K562 (cell line): ENCODE data around the gene HLCS.

ENCODE experiments used
- BACH1 ChIP-seq: fragments of 200-800 bp; sonication (Bioruptor generic); IDR thresholded peaks from 2 replicates; pipeline ENCODE4 v1.6.1; 2016; ENCODE audit warnings: missing genetic modification characterization, missing compliant biosample characterization
- EZH2 ChIP-seq: IDR thresholded peaks from 2 replicates; pipeline ENCODE4 v1.6.1; 2012; ENCODE audit warnings: low read depth, mild to moderate bottlenecking, inconsistent platforms, low read length, borderline replicate concordance
- FOXJ2 ChIP-seq: fragments of 200-800 bp; sonication (Bioruptor generic); IDR thresholded peaks from 2 replicates; pipeline ENCODE4 v1.6.1; 2016; ENCODE audit warnings: missing genetic modification characterization, missing compliant biosample characterization
- PHF8 ChIP-seq: fragments of 200-600 bp; sonication (generic); IDR thresholded peaks from 2 replicates; pipeline ENCODE4 v1.6.1; 2012; ENCODE audit warnings: mixed run types, mild to moderate bottlenecking, inconsistent platforms, low read length, moderate library complexity, borderline replicate concordance
- POLR2A ChIP-seq: fragments of 450-650 bp; conservative IDR thresholded peaks from 2 replicates; pipeline ENCODE4 v1.6.1; 2016
- POLR2AphosphoS5 ChIP-seq: IDR thresholded peaks from 2 replicates; pipeline ENCODE4 v1.6.1; 2011; ENCODE audit warnings: mild to moderate bottlenecking, low read depth, low read length, moderate library complexity; ENCODE audit not compliant: control insufficient read depth, insufficient read depth
- RAD21 ChIP-seq, 2 experiments: fragments of 250-450 bp in 1 of 2; fragments of 450-650 bp in 1 of 2; sonication (Bioruptor Pico) in 1 of 2; formaldehyde crosslinking in 1 of 2; IDR thresholded peaks in 1 of 2; conservative IDR thresholded peaks in 1 of 2; 2 replicates each; pipeline versions ENCODE4 v1.4.0 to v1.8.0; 2020 to 2022; ENCODE audit warnings: mild to moderate bottlenecking in 2 of 2, moderate library complexity in 1 of 2
- SIN3A ChIP-seq, 2 experiments: fragments of 150-350 bp in 1 of 2; IDR thresholded peaks; 2 replicates each; pipeline ENCODE4 v1.6.1; 2011 to 2016; ENCODE audit warnings: borderline replicate concordance in 2 of 2, low read depth in 2 of 2, low read length in 2 of 2, mild to moderate bottlenecking in 2 of 2, moderate library complexity in 2 of 2; ENCODE audit not compliant: control insufficient read depth in 1 of 2
- SREBF1 ChIP-seq: fragments of 150-350 bp; IDR thresholded peaks from 2 replicates; pipeline ENCODE4 v1.6.1; 2014; ENCODE audit warnings: antibody characterized with exemption, low read depth, low read length, borderline replicate concordance
- ZNF263 ChIP-seq: sonication (generic); formaldehyde crosslinking; IDR thresholded peaks from 2 replicates; pipeline ENCODE4 v1.8.0; 2022; ENCODE audit warnings: mild to moderate bottlenecking, missing genetic modification reagents, borderline replicate concordance
- ZNF75A ChIP-seq: fragments of 450-650 bp; formaldehyde crosslinking; IDR thresholded peaks from 2 replicates; pipeline ENCODE4 v1.4.0; 2020; ENCODE audit warnings: mild to moderate bottlenecking
- TF ChIP-seq, protein P1 (sequence below), 3 experiments: IDR thresholded peaks in 2 of 3; conservative IDR thresholded peaks in 1 of 3; 2 replicates each; pipeline ENCODE4 v1.5.1; 2011 to 2012; ENCODE audit warnings: low read length in 3 of 3, mild to moderate bottlenecking in 3 of 3, control low read depth in 2 of 3, improper control_type of control experiment in 1 of 3, inconsistent platforms in 1 of 3, low read depth in 1 of 3, mixed read lengths in 1 of 3, moderate library complexity in 1 of 3; ENCODE audit not compliant: insufficient read depth in 2 of 3
- TF ChIP-seq, protein P2 (sequence below): sonication (generic); formaldehyde crosslinking; IDR thresholded peaks from 2 replicates; pipeline ENCODE4 v1.9.0; 2022; ENCODE audit warnings: mild to moderate bottlenecking, missing genetic modification reagents
- TF ChIP-seq, protein P3 (sequence below): fragments of 450-650 bp; IDR thresholded peaks from 2 replicates; pipeline ENCODE4 v1.6.1; 2018; ENCODE audit warnings: mild to moderate bottlenecking, low read depth; ENCODE audit not compliant: partially characterized antibody

DNA sequence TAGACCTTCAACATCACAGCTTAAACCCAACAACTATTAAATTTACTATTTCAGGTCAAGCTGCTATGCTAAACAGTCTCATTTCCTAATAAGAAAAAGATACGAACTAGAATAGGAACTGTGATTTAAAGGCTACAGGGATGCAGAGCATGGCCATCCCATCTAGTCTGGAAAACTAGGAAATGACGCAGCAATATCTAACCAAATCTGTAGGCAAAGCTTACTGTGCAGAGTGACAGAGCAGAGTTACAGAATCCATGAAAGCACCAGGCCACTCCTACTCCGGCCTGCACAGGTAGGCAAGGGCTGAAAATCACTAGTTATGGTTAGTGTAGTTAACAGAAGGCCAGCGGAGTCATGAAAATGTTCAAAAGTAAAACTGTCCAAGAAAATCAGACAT, 2.1 kb downstream of the HLCS start:
- TF ChIP-seq POLR2A (no peak), ZNF75A (no peak), BACH1 (tag) (peak; percentile 84; the same call in 1 of the 2 replicates), EZH2 (no peak), SREBF1 (no peak), PHF8 (no peak), POLR2AphosphoS5 (no peak), FOXJ2 (tag) (no peak), SIN3A (IDR thresholded peaks at IDR 0.05; ENCODE audit: borderline replicate concordance in 2 of 2, control insufficient read depth in 1 of 2, low read depth in 2 of 2, low read length in 2 of 2) (no peak), ZNF263 (CRISPR knock-in tag) (no peak), RAD21 (CRISPR knock-in tag; conservative IDR thresholded peaks at IDR 0.05 in 1 of 2, IDR thresholded peaks at IDR 0.05 in 1 of 2) (no peak)
- TF ChIP-seq, protein P1, sequence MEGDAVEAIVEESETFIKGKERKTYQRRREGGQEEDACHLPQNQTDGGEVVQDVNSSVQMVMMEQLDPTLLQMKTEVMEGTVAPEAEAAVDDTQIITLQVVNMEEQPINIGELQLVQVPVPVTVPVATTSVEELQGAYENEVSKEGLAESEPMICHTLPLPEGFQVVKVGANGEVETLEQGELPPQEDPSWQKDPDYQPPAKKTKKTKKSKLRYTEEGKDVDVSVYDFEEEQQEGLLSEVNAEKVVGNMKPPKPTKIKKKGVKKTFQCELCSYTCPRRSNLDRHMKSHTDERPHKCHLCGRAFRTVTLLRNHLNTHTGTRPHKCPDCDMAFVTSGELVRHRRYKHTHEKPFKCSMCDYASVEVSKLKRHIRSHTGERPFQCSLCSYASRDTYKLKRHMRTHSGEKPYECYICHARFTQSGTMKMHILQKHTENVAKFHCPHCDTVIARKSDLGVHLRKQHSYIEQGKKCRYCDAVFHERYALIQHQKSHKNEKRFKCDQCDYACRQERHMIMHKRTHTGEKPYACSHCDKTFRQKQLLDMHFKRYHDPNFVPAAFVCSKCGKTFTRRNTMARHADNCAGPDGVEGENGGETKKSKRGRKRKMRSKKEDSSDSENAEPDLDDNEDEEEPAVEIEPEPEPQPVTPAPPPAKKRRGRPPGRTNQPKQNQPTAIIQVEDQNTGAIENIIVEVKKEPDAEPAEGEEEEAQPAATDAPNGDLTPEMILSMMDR (IDR thresholded peaks at IDR 0.05 in 2 of 3, conservative IDR thresholded peaks at IDR 0.05 in 1 of 3; ENCODE audit: insufficient read depth in 2 of 3, low read depth in 1 of 3, low read length in 3 of 3): no peak
- TF ChIP-seq, protein P2, sequence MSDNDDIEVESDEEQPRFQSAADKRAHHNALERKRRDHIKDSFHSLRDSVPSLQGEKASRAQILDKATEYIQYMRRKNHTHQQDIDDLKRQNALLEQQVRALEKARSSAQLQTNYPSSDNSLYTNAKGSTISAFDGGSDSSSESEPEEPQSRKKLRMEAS (CRISPR knock-in tag): no peak
- TF ChIP-seq, protein P3, sequence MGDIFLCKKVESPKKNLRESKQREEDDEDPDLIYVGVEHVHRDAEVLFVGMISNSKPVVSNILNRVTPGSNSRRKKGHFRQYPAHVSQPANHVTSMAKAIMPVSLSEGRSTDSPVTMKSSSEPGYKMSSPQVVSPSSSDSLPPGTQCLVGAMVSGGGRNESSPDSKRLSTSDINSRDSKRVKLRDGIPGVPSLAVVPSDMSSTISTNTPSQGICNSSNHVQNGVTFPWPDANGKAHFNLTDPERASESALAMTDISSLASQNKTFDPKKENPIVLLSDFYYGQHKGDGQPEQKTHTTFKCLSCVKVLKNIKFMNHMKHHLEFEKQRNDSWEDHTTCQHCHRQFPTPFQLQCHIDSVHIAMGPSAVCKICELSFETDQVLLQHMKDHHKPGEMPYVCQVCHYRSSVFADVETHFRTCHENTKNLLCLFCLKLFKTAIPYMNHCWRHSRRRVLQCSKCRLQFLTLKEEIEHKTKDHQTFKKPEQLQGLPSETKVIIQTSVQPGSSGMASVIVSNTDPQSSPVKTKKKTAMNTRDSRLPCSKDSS: no peak
